ENCODE measurements around the gene RIF1.

RIF1 gene

GRCh38 chr2:151520976-151521375 lies 111.3 kb downstream of the RIF1 start:
- no peak for DNase-seq (ENCODE audit: low read depth, low spot score)
- Histone ChIP-seq H3K9ac (ENCODE audit: insufficient read length, low read depth) (no peak overlapping the region), H3K4me3 (ENCODE audit: insufficient read length, low read depth) (no peak overlapping the region), H3K36me3 (ENCODE audit: insufficient read depth, insufficient read length, low read length) (no peaks in the 10 kb centered on the region), H3K4me1 (ENCODE audit: insufficient read depth, insufficient read length) (no peaks in the 10 kb centered on the region), H3K9me3 (ENCODE audit: insufficient read depth, low read length) (no peaks in the 10 kb centered on the region), H3K27me3 (ENCODE audit: insufficient read depth, insufficient read length) (no peaks in the 10 kb centered on the region)
- TF ChIP-seq SUZ12 (IDR thresholded peaks at IDR 0.05; ENCODE audit: extremely low read depth, insufficient read depth, insufficient read length) (no peak), YY1 (IDR thresholded peaks at IDR 0.05; ENCODE audit: insufficient read depth, insufficient read length) (no peak), ZNF274 (IDR thresholded peaks at IDR 0.05; ENCODE audit: low read depth, low read length) (no peak)

- no peak overlapping the region for H3K9ac ChIP-seq (ENCODE audit: insufficient read length, low read depth)
- no peaks in the 10 kb centered on the region for H3K9me3 ChIP-seq (ENCODE audit: insufficient read depth, low read length)
- H3K27me3 ChIP-seq (ENCODE audit: insufficient read depth, insufficient read length), result no peaks in the 10 kb centered on the region
- H3K4me3 ChIP-seq (ENCODE audit: insufficient read length, low read depth), result no peak overlapping the region
- DNase-seq (ENCODE audit: low read depth, low spot score), result no peak
- no peaks in the 10 kb centered on the region for H3K36me3 ChIP-seq (ENCODE audit: insufficient read depth, insufficient read length, low read length)
- TF ChIP-seq YY1 (IDR thresholded peaks at IDR 0.05; ENCODE audit: insufficient read depth, insufficient read length) (no peak), SUZ12 (IDR thresholded peaks at IDR 0.05; ENCODE audit: extremely low read depth, insufficient read depth, insufficient read length) (no peak), ZNF274 (IDR thresholded peaks at IDR 0.05; ENCODE audit: low read depth, low read length) (no peak)
- no peaks in the 10 kb centered on the region for H3K4me1 ChIP-seq (ENCODE audit: insufficient read depth, insufficient read length)
Measured at GRCh38 chr2:151522556-151522955, 112.9 kb downstream of the RIF1 start.

GRCh38 chr2:151523850-151524249 lies 114.1 kb downstream of the RIF1 start:
- no peaks in the 10 kb centered on the region for H3K9me3 ChIP-seq (ENCODE audit: insufficient read depth, low read length)
- DNase-seq (ENCODE audit: low read depth, low spot score), result no peak
- H3K4me3 ChIP-seq (ENCODE audit: insufficient read length, low read depth), result no peak overlapping the region
- H3K4me1 ChIP-seq (ENCODE audit: insufficient read depth, insufficient read length), result no peaks in the 10 kb centered on the region
- H3K36me3 ChIP-seq (ENCODE audit: insufficient read depth, insufficient read length, low read length), result no peaks in the 10 kb centered on the region
- TF ChIP-seq SUZ12 (IDR thresholded peaks at IDR 0.05; ENCODE audit: extremely low read depth, insufficient read depth, insufficient read length) (no peak), YY1 (IDR thresholded peaks at IDR 0.05; ENCODE audit: insufficient read depth, insufficient read length) (no peak), ZNF274 (IDR thresholded peaks at IDR 0.05; ENCODE audit: low read depth, low read length) (no peak)
- no peaks in the 10 kb centered on the region for H3K27me3 ChIP-seq (ENCODE audit: insufficient read depth, insufficient read length)
- H3K9ac ChIP-seq (ENCODE audit: insufficient read length, low read depth), result no peak overlapping the region

GRCh38 chr2:151525821-151526373 lies 116.2 kb downstream of the RIF1 start:
- Histone ChIP-seq H3K36me3 (ENCODE audit: insufficient read depth, insufficient read length, low read length) (no peaks in the 10 kb centered on the region), H3K4me3 (ENCODE audit: insufficient read length, low read depth) (no peak overlapping the region), H3K9ac (ENCODE audit: insufficient read length, low read depth) (no peak overlapping the region), H3K9me3 (ENCODE audit: insufficient read depth, low read length) (no peaks in the 10 kb centered on the region), H3K4me1 (ENCODE audit: insufficient read depth, insufficient read length) (no peaks in the 10 kb centered on the region), H3K27me3 (ENCODE audit: insufficient read depth, insufficient read length) (no peaks in the 10 kb centered on the region)
- no peak for DNase-seq (ENCODE audit: low read depth, low spot score)
- TF ChIP-seq SUZ12 (IDR thresholded peaks at IDR 0.05; ENCODE audit: extremely low read depth, insufficient read depth, insufficient read length), result no peak
- TF ChIP-seq ZNF274 (IDR thresholded peaks at IDR 0.05; ENCODE audit: low read depth, low read length), result no peak

- TF ChIP-seq YY1 (IDR thresholded peaks at IDR 0.05; ENCODE audit: insufficient read depth, insufficient read length), result no peak
- TF ChIP-seq SUZ12 (IDR thresholded peaks at IDR 0.05; ENCODE audit: extremely low read depth, insufficient read depth, insufficient read length), result no peak
- no peak for TF ChIP-seq ZNF274 (IDR thresholded peaks at IDR 0.05; ENCODE audit: low read depth, low read length)
- Histone ChIP-seq H3K36me3 (ENCODE audit: insufficient read depth, insufficient read length, low read length) (no peaks in the 10 kb centered on the region), H3K9me3 (ENCODE audit: insufficient read depth, low read length) (no peaks in the 10 kb centered on the region), H3K4me3 (ENCODE audit: insufficient read length, low read depth) (no peak overlapping the region), H3K9ac (ENCODE audit: insufficient read length, low read depth) (no peak overlapping the region), H3K4me1 (ENCODE audit: insufficient read depth, insufficient read length) (no peaks in the 10 kb centered on the region), H3K27me3 (ENCODE audit: insufficient read depth, insufficient read length) (no peaks in the 10 kb centered on the region)
- DNase-seq (ENCODE audit: low read depth, low spot score), result no peak
Measured at GRCh38 chr2:151526572-151527090, 116.9 kb downstream of the RIF1 start.
